Fibroblast of the aortic adventitia (primary cell): ENCODE measurements around the gene KLHL25. TPM values are rescaled to one million over a fixed set of nuclear protein-coding genes. Genes with fewer than 3 reads are reported as not detected.

ENCODE experiments used
- DNase-seq: peaks from one replicate; pipeline ENCODE4 v3.0.0-alpha.2; 2010; ENCODE audit warnings: low read depth
- H3K4me3 ChIP-seq: 2 replicates; pipeline ENCODE4 v1.5.1; 2011; ENCODE audit warnings: low read depth, mild to moderate bottlenecking, control low read depth, low read length, moderate library complexity
- total RNA-seq: library from RNA; depleted of rRNA; stranded (reverse); fragments of >200 nt; gene quantifications from 2 replicates; pipeline ENCODE4 v1.2.3, GENCODE V29; 2012; ENCODE audit warnings: low replicate concordance
- TF ChIP-seq, protein P1 (sequence below): IDR thresholded peaks from 2 replicates; pipeline ENCODE4 v1.5.1; 2011; ENCODE audit warnings: mild to moderate bottlenecking, low read length, control low read depth, inconsistent platforms; ENCODE audit not compliant: insufficient read depth

Gene KLHL25
- total RNA-seq, 1 donor: 2.3 TPM

DNA sequence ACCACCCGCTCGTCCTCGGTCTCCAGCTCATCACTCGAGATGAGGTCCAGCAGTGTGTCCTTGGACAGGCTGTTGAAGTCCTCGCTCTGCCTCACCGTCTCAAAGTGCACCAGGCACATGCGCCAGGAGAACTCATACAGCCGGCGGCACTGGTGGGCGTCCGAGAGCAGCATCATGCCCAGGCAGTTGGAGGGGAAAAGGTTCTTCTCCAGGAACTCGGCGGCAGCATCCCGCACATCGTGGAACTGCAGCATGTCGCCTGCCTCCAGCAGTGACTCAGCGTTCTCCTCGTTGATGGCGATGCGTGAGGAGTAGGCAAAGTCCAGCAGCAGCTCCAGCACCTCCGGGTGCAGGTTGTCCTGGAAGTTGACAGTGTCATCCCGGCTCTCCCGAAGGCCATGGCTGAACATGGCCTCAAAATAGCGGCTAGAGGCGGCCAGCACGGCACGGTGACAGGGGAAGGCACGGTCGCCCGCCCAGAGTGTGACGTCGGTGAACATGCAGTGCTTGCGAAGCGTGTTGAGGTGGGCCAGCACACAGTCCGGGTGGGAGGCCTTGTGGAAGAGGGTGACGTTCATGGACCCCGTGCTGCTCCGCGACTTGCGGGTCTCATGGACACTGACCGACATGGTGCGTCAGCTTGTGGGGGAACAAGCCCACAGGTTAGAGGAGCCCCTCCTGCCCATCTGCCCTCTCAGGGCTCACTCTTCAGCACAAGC lies 25.4 kb downstream of the KLHL25 start:
- no peak overlapping the region for H3K4me3 ChIP-seq
- no peak for DNase-seq
- TF ChIP-seq, protein P1, sequence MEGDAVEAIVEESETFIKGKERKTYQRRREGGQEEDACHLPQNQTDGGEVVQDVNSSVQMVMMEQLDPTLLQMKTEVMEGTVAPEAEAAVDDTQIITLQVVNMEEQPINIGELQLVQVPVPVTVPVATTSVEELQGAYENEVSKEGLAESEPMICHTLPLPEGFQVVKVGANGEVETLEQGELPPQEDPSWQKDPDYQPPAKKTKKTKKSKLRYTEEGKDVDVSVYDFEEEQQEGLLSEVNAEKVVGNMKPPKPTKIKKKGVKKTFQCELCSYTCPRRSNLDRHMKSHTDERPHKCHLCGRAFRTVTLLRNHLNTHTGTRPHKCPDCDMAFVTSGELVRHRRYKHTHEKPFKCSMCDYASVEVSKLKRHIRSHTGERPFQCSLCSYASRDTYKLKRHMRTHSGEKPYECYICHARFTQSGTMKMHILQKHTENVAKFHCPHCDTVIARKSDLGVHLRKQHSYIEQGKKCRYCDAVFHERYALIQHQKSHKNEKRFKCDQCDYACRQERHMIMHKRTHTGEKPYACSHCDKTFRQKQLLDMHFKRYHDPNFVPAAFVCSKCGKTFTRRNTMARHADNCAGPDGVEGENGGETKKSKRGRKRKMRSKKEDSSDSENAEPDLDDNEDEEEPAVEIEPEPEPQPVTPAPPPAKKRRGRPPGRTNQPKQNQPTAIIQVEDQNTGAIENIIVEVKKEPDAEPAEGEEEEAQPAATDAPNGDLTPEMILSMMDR: no peak

DNA sequence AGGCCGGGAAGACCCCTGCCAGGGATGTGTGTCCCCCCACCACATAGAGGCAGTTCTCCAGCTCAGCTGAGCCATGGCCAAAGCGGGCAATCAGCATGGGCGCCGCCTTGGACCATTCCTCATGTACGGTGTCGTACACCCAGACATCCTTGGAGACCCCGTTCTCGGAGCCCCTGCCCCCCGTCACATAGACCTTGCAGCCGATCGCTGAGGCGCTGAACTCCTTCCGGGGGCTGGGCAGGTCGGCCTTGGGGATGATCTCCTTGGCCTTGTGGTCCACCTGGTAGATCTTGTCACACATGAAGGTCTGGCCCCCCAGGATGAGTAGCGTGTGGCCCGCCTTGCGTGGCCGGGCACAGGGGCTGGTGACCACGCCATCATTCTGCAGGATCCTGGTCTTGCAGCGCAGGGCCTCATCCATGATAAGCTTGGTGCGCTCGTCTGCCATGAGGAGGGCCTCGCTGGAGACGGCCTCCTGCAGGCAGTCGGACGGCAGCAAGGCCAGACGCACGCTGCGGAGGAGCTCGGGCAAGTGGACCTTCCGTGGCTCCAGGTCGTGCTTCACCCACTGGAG lies 26.0 kb downstream of the KLHL25 start:
- H3K4me3 ChIP-seq: no peak overlapping the region
- TF ChIP-seq, protein P1: no peak
- no peak for DNase-seq

DNA sequence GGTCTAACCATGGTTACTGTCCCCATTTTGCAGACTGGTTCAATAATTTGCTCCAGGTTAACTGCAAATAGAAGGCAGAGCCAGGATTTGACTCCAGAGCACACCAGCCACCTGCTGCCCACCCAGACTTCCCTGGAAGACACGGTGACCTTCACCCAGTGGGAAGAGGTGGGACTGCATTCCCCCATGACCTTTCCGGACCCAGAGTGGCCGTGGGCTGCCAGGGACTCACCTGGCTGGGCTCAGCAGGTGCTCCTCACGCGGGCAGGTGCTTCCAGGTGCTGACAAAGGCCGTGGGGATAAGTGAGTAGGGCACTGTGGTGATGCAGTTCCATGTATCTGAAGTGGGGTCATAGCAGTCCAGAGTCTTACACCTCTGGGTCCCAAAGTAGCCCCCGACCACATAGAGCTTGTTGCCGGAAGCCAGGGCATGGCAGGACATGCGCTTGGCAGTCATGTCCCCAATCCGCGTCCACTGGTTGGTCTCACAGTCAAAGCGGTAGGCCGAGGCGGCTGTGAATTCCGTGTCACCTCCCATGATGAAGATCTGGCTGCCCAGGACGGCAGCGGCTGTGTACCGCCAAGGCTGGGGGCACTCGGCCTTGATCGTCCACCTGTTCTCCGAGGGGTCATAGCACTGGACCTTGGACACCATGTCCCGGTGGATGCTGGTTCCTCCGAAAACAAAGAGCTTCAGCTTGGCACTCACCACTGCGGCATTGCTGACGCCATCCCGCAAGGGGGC lies 26.8 kb downstream of the KLHL25 start:
- no peak for DNase-seq
- no peak overlapping the region for H3K4me3 ChIP-seq
- TF ChIP-seq, protein P1: no peak

DNA sequence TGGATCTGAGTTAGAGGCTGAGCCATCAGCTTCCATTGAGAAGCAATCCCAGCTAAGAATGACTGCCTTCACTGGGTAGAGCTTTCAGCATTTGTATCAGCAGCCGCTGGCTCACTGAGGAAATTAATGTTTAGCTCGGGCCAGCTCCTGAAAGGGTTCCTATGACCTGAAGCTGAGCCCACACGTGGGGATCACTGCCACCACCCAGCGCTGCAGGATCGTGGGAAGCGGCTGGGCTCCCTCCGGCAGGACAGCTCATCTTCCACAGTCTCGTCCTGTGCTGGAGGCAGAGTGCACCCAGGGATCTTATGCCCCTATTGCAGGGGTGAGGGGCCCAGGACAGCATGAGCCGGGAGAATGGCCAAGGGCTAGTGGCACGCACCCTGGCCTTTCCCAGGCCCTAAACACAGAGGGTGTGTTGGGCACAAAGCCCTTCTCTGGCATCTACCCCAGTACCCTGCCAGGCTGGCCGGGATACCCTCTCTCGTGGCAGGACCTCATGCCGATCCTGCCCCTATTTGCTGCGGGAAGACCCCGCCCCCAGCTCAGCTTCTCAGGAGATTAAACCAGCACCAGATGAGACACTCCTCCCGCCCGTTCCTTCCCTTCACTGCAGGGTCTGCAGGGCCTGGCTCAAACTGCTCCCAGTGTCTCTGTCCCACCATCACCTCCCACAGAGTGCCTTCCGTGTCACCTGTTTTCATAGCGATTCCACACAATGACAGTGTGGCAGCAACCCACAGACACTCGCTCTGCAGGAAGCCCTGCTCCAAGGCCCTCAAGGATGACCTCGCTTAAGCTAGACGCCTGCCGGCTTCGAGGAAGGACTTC lies 28.5 kb downstream of the KLHL25 start:
- TF ChIP-seq, protein P1: no peak
- H3K4me3 ChIP-seq: no peak overlapping the region
- DNase-seq: no peak

DNA sequence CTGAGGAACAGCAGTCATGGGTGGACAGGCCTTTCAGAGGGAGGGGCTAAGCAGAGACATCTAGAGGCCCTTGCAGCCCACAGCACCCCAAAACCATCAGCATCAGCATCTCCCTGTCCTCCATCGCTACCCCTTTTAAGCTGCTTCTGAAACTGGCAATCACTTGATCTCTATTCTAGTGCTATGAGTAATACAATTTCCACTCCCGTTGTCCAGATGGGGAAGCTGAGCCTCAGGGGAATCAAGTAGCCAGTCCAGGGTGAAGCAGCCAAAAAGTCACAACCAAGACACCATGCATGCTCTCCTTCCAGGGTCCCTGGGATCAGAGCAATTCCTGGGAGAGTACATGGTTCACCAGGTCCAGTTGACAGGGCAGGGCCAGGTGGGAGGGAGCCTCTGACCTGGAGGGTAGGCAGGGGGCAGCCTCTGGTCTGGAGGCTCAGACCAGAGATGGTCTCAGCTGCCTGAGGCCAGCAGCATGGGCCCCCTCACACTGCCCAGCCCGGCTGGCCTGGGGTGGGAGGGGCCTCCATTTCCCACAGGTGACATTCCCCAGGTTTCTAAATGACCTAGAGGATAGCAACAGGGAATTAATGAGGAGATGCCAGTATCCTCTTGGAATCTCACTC lies 30.0 kb downstream of the KLHL25 start:
- peak; percentile 65 for DNase-seq
- H3K4me3 ChIP-seq: no peak overlapping the region
- TF ChIP-seq, protein P1: no peak
